ENCODE measurements around the gene PCGF1. TPM values are rescaled to one million over a fixed set of nuclear protein-coding genes. Genes with fewer than 3 reads are reported as not detected.

The PCGF1 gene
- polyA plus RNA-seq, 1 donor, result 25.5 TPM

GRCh38 chr2:74515271-74515980 lies 7.9 kb upstream of the PCGF1 start:
- Histone ChIP-seq H3K27ac (ENCODE audit: low read length) (no peak overlapping the region), H3K4me3 (ENCODE audit: low read length) (no peak overlapping the region), H3K9me3 (ENCODE audit: control insufficient read depth, low read depth, low read length) (peaks cover 23% of the 10 kb centered on the region), H3K4me1 (ENCODE audit: control insufficient read depth, insufficient read depth, low read length) (peaks cover 5% of the 10 kb centered on the region), H3K36me3 (ENCODE audit: control insufficient read depth, insufficient read depth, low read length) (no peaks in the 10 kb centered on the region), H3K27me3 (ENCODE audit: control insufficient read depth, insufficient read depth, low read length) (peaks cover 89% of the 10 kb centered on the region)
- peak in 1 of 2 donors; percentile 47 for DNase-seq
- WGBS (ENCODE audit: insufficient coverage, low lambda C conversion rate), result no CpG with 5 or more reads among the region's 60 CpGs

GRCh38 chr2:74514368-74515270 lies 7.1 kb upstream of the PCGF1 start, which contains the start of gene TLX2:
TLX2 (plus strand) TSS chr2:74514450; CDS start chr2:74514807, 357 bp downstream.
- peaks cover 5% of the 10 kb centered on the region for H3K4me1 ChIP-seq (ENCODE audit: control insufficient read depth, insufficient read depth, low read length)
- H3K36me3 ChIP-seq (ENCODE audit: control insufficient read depth, insufficient read depth, low read length), result no peaks in the 10 kb centered on the region
- no CpG with 5 or more reads among the region's 82 CpGs for WGBS (ENCODE audit: insufficient coverage, low lambda C conversion rate)
- no peak within 1 kb of the TSS for H3K4me3 ChIP-seq (ENCODE audit: low read length)
- peak within 1 kb of the TSS; percentile 35 for H3K27ac ChIP-seq (ENCODE audit: low read length)
- H3K27me3 ChIP-seq (ENCODE audit: control insufficient read depth, insufficient read depth, low read length), result peaks cover 95% of the 10 kb centered on the region
- DNase-seq, result no peak
- H3K9me3 ChIP-seq (ENCODE audit: control insufficient read depth, low read depth, low read length), result peaks cover 23% of the 10 kb centered on the region

- H3K4me3 ChIP-seq (ENCODE audit: low read length), result no peak overlapping the region
Measured at GRCh38 chr2:74513605-74514367, 6.3 kb upstream of the PCGF1 start.

GRCh38 chr2:74512744-74513604 lies 5.5 kb upstream of the PCGF1 start:
- no peak for DNase-seq

More at GRCh38 chr2:74513605-74514367, 6.3 kb upstream of the PCGF1 start:
- peaks cover 23% of the 10 kb centered on the region for H3K9me3 ChIP-seq (ENCODE audit: control insufficient read depth, low read depth, low read length)
- peaks cover 94% of the 10 kb centered on the region for H3K27me3 ChIP-seq (ENCODE audit: control insufficient read depth, insufficient read depth, low read length)
- WGBS (ENCODE audit: insufficient coverage, low lambda C conversion rate), result no CpG with 5 or more reads among the region's 52 CpGs
- no peaks in the 10 kb centered on the region for H3K36me3 ChIP-seq (ENCODE audit: control insufficient read depth, insufficient read depth, low read length)
- peaks cover 5% of the 10 kb centered on the region for H3K4me1 ChIP-seq (ENCODE audit: control insufficient read depth, insufficient read depth, low read length)
- H3K27ac ChIP-seq (ENCODE audit: low read length), result peak overlapping the region; percentile 35
- no peak for DNase-seq

GRCh38 chr2:74511104-74511989 lies 3.9 kb upstream of the PCGF1 start:
- H3K27ac ChIP-seq (ENCODE audit: low read length), result no peak overlapping the region
- peaks cover 19% of the 10 kb centered on the region for H3K9me3 ChIP-seq (ENCODE audit: control insufficient read depth, low read depth, low read length)
- no CpG with 5 or more reads among the region's 11 CpGs for WGBS (ENCODE audit: insufficient coverage, low lambda C conversion rate)
- peaks cover 9% of the 10 kb centered on the region for H3K4me1 ChIP-seq (ENCODE audit: control insufficient read depth, insufficient read depth, low read length)
- no peaks in the 10 kb centered on the region for H3K36me3 ChIP-seq (ENCODE audit: control insufficient read depth, insufficient read depth, low read length)
- peaks cover 78% of the 10 kb centered on the region for H3K27me3 ChIP-seq (ENCODE audit: control insufficient read depth, insufficient read depth, low read length)
- H3K4me3 ChIP-seq (ENCODE audit: low read length), result no peak overlapping the region
- no peak for DNase-seq

More at GRCh38 chr2:74512744-74513604, 5.5 kb upstream of the PCGF1 start:
- no peaks in the 10 kb centered on the region for H3K36me3 ChIP-seq (ENCODE audit: control insufficient read depth, insufficient read depth, low read length)
- peaks cover 23% of the 10 kb centered on the region for H3K9me3 ChIP-seq (ENCODE audit: control insufficient read depth, low read depth, low read length)
- no CpG with 5 or more reads among the region's 36 CpGs for whole genome bisulfite sequencing (ENCODE audit: insufficient coverage, low lambda C conversion rate)
- H3K27me3 ChIP-seq (ENCODE audit: control insufficient read depth, insufficient read depth, low read length), result peaks cover 92% of the 10 kb centered on the region
- H3K4me3 ChIP-seq (ENCODE audit: low read length), result no peak overlapping the region
- H3K4me1 ChIP-seq (ENCODE audit: control insufficient read depth, insufficient read depth, low read length), result peaks cover 9% of the 10 kb centered on the region
- no peak overlapping the region for H3K27ac ChIP-seq (ENCODE audit: low read length)

- no peak for DNase-seq
- H3K27ac ChIP-seq (ENCODE audit: low read length), result no peak overlapping the region
- H3K36me3 ChIP-seq (ENCODE audit: control insufficient read depth, insufficient read depth, low read length), result peaks cover 8% of the 10 kb centered on the region
- peaks cover 14% of the 10 kb centered on the region for H3K9me3 ChIP-seq (ENCODE audit: control insufficient read depth, low read depth, low read length)
- no peak overlapping the region for H3K4me3 ChIP-seq (ENCODE audit: low read length)
- WGBS (ENCODE audit: insufficient coverage, low lambda C conversion rate), result 89% methylated on average over 4 of the region's 4 CpGs
- peaks cover 67% of the 10 kb centered on the region for H3K27me3 ChIP-seq (ENCODE audit: control insufficient read depth, insufficient read depth, low read length)
- peaks cover 17% of the 10 kb centered on the region for H3K4me1 ChIP-seq (ENCODE audit: control insufficient read depth, insufficient read depth, low read length)
Measured at GRCh38 chr2:74510272-74510671, 2.8 kb upstream of the PCGF1 start.

- WGBS (ENCODE audit: insufficient coverage, low lambda C conversion rate), result no CpG with 5 or more reads among the region's 38 CpGs
Measured at GRCh38 chr2:74507926-74508520, 528 bp upstream of the PCGF1 start.

GRCh38 chr2:74505448-74506246 lies 1.8 kb downstream of the PCGF1 start:
- H3K27ac ChIP-seq (ENCODE audit: low read length), result no peak overlapping the region
- peaks cover 16% of the 10 kb centered on the region for H3K36me3 ChIP-seq (ENCODE audit: control insufficient read depth, insufficient read depth, low read length)
- H3K9me3 ChIP-seq (ENCODE audit: control insufficient read depth, low read depth, low read length), result peaks cover 3% of the 10 kb centered on the region
- no CpG with 5 or more reads among the region's 14 CpGs for WGBS (ENCODE audit: insufficient coverage, low lambda C conversion rate)
- peaks cover 41% of the 10 kb centered on the region for H3K27me3 ChIP-seq (ENCODE audit: control insufficient read depth, insufficient read depth, low read length)
- peaks cover 33% of the 10 kb centered on the region for H3K4me1 ChIP-seq (ENCODE audit: control insufficient read depth, insufficient read depth, low read length)
- peak overlapping the region; percentile 7 for H3K4me3 ChIP-seq (ENCODE audit: low read length)
- DNase-seq, result no peak

More at GRCh38 chr2:74507926-74508520, 528 bp upstream of the PCGF1 start:
- H3K27me3 ChIP-seq (ENCODE audit: control insufficient read depth, insufficient read depth, low read length), result peaks cover 46% of the 10 kb centered on the region
- H3K36me3 ChIP-seq (ENCODE audit: control insufficient read depth, insufficient read depth, low read length), result peaks cover 16% of the 10 kb centered on the region
- peaks cover 29% of the 10 kb centered on the region for H3K4me1 ChIP-seq (ENCODE audit: control insufficient read depth, insufficient read depth, low read length)
- H3K4me3 ChIP-seq (ENCODE audit: low read length), result peak overlapping the region; percentile 79
- DNase-seq, result peak; percentile 32 to 63
- peak overlapping the region; percentile 91 for H3K27ac ChIP-seq (ENCODE audit: low read length)
- peaks cover 1% of the 10 kb centered on the region for H3K9me3 ChIP-seq (ENCODE audit: control insufficient read depth, low read depth, low read length)
